ENCODE results near the gene GINS2. TPM values are rescaled to one million over a fixed set of nuclear protein-coding genes. Genes with fewer than 3 reads are reported as not detected.

GINS2 gene
- total RNA-seq, 1 donor from 2014 or later: 6.1 TPM

DNA sequence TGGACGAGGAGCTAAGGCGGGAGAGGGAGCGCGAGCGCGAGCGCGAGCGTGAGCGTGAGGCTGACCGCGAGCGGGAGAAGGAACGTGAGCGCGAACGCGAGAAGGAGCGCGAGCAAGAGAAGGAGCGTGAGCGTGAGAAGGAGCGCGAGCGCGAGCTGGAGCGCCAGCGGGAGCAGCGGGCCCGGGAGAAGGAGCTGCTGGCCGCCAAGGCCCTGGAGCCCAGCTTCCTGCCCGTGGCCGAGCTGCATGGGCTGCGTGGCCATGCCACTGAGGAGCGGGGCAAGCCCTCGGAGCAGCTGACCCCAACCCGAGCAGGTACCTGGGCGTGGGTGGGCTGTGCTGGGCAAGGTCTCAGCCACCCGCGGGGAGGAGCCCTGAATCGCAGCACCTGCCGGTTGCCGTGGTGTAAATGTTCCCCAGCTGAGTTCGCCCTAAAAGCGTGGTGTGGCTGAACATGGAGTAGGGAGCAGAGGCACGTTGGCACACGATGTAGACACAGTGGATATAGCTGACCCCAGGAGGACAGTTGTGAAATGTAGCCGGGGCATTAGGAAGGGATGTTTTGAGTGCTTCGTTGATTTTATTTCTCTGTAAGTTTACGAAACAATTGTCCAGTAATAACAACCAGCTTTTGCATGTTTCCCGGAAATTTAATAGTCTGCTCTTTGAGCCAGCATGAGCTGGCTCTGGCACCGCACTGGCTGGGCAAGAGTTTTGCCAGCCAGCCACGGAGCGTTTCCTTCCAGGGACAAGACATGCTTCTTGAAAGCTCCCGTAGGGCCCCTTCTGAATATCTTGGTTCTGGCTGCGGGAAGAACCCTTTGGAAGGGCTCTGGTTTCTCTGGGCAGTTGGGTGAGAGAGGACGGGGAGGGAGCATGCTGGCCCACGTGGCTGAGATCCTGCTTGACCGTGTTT is 32.1 kb downstream of the GINS2 start:
- DNase-seq (ENCODE audit: extremely low read depth, low read depth, low spot score): no peak

DNA sequence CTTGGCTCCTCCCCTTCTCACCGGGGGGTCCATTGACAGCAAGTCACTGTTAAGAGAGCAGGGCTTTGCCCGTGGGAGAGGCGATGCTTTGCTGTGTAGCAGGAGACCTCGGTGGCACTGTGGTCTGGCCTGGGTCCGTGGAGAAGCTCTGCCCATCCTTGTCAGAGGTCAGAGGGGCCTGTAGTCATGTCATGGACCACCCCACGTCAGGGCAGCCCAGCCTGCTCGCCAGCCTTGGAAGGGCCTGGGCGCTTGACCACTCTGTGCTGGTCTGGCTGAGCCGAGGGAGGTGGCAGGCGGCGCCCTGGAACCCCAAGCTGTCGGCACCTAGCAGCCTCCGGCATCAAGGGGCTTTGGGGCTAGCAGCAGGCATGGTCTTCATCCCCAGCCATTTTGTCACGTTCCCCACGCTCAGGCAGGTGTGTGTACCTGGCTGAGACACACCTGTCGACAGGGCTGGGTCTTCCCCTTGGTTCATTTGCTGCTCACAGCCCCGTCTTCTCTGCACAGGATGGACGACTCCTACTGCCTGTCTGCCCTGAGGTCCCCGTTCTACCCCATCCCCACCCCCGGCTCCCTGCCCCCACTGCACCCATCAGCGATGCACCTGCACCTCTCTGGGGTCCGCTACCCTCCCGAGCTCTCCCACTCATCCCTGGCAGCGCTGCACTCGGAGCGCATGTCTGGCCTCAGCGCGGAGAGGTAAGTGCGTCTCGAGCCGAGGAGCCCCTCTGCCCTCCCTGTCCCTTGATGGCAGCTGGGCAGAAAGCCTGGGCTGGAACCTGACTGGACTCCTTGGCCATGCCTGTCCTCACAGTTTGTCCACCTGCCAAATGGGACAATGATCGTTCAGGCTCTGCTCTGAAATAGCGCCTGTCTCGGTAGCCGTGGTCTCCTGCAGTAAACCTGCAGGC is 33.3 kb downstream of the GINS2 start:
- DNase-seq (ENCODE audit: extremely low read depth, low read depth, low spot score): no peak

DNA sequence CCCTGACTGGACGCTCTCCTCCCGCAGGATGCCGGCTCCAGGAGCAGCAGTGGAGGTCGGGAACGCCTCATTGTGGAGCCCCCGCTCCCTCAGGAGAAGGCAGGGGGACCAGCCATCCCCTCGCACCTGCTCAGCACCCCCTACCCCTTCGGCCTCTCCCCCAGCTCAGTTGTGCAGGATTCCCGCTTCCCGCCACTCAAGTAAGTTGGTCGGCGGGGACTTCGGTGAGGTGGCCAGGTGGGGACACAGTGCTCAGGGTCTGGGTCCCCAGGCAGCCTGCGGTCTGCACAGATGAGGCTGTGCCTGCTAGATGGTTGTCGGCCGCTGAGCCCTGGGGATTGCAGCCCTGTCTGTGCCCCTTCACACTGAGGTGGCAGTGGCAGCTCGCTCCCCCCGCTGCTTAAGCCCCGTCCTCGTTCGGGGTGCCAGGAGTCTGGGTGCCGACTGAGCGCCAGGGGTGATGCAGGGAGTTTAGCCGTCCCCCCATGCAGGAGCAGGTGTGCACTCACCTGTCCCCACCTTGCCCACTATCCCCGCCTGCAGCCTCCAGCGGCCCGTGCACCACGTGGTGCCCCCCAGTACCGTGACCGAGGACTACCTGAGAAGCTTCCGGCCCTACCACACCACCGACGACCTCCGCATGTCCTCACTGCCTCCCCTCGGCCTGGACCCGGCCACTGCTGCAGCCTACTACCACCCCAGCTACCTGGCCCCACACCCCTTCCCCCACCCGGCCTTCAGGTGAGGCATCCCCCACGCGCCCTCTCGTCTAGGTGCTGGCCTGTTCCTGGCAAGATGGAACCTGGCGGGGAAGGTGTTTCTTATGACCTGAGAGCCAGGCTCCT is 34.3 kb downstream of the GINS2 start:
- no peak for DNase-seq (ENCODE audit: extremely low read depth, low read depth, low spot score)

DNA sequence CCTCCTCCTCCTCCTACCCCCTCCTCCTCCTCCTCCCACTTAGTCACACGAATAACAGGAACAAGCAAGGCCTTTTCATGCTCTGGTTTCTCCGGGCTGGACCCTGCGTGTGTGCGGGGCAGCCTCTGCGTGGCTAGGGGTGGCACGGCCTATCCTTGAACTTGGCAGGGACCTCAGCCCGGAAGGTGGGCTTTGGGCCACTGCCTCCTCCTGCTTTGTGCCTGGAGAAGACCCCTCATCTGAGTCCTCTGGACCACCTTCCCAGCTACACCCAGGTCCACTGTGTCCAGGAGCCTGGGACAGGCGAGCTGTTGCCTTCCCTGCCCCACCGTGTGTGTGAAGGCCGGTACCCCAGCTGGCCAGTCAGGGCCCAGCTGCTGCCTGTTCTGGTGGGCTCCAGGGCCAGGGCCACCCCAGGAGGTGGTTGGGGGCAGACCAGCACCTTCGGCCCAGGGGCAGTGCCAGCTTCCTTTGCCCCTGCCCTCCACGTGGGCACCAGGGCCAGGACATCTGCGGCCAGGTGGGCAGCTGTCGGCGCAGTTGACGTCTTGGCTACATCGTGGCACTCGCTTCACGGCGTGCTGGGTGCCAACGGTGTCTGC is 35.4 kb downstream of the GINS2 start:
- DNase-seq (ENCODE audit: extremely low read depth, low read depth, low spot score): no peak

DNA sequence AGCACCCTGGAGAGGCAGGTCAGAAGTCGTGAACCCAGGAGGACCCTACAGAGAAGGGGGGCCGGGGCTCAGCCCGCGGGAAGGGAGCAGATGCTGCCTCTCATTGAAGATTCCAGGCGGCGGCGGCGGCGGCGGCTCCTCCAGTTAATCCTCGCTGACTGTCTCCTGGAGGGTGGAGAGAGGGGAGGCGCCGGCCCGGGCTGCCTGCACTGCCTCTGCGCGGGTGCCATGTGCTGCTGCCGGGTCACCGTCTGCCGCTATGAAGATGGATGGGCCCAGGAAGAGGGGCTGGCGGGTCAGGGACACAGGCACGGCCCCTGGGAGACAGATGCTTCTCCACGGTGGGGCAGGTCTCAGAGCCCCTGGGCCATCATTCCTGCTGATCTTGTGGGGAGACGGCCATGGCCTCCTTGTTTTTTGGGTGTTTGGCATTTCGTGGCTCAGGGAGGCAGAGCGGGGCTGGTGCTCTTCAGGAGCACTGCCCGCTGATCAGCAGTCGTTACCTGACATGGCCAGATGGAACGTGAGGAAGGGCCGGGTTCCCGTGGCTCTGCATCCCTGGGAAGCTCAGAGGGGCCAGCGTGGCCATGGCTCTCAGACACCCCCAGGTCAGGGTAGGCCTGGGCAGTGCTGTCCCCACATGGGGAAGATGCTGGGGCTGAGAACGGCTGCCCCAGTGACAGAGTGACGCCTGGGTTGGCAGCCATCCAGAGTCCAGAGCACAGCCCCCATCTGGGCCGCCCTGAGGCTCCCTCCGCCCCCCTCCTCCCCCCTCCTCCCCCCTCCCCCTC is 36.1 kb downstream of the GINS2 start:
- DNase-seq (ENCODE audit: extremely low read depth, low read depth, low spot score): no peak

DNA sequence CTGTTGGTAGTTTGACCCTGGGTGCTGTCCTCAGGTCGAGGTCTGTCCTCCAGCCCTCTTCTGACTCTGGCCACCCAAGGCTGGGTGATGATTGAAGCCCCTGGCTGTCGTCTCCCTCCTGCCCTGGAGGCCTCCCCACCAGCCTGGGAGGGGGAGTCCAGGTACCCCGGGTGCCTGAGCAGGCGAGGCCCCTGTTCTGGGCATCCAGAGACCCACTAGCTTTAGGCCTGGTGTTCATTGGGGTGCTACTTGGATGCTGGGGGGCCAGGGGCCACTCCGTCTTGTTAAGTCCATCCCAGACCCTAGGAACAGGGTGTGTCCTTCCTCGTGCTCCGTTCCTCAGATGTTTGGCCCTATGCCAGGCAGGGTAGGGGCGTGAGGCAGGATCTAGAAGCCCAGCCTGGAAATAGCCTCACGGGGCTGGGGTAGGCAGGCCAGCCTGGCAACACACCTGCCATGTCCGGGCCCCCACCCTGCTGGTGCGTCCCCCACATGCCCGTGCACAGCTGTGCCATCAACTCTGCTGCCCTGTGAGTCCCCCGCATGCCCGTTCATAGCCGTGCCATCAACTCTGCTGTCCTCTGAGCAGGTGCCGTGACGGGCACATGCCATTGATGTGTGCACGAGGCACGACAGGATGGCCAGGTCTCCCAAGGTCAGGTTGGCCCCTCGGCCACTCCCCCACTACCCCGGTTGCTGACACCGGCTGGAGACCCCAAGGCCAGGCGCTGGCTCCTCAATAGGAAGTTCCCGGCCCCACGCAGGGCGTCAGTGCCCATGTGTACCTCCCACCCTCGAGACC is 36.9 kb downstream of the GINS2 start:
- no peak for DNase-seq (ENCODE audit: extremely low read depth, low read depth, low spot score)

DNA sequence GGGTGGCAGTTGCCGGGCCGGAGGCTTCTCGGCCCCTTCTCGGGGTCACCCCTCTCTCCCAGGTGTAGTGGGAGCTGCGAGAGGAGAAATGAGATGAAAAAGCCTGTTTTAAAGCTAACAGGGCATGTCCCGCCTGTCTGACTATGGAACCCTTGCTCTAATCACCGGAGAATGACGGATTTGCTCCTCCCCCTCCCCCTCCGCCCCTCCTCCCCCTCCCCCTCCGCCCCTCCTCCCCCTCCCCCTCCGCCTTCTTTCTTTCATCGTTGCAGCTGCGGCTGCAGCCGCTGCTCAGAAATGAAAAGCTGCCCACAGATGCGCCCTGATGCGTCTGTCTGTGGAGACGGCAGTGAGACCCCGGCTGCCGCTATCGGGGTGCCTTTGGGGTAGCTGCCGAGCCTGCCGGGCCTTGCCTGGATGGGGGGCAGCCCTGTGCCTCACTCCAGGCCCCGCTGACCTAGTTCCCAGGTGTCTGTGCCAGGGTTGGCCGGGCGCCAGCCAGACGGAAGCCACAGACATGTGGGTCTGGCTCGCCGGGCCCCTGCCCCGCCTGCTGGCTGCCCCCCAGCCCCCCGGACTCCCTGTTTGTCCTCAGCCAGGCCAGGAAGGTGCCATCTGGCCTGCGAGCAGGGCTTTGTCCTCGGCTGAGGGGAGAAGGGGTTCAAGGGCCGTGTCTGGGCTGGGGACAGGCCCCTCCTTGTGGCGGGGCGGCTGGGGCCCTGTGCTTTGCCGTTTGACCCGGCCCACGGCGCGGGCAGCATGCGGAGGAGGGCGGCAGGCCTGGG is 37.7 kb downstream of the GINS2 start:
- DNase-seq (ENCODE audit: extremely low read depth, low read depth, low spot score): no peak

DNA sequence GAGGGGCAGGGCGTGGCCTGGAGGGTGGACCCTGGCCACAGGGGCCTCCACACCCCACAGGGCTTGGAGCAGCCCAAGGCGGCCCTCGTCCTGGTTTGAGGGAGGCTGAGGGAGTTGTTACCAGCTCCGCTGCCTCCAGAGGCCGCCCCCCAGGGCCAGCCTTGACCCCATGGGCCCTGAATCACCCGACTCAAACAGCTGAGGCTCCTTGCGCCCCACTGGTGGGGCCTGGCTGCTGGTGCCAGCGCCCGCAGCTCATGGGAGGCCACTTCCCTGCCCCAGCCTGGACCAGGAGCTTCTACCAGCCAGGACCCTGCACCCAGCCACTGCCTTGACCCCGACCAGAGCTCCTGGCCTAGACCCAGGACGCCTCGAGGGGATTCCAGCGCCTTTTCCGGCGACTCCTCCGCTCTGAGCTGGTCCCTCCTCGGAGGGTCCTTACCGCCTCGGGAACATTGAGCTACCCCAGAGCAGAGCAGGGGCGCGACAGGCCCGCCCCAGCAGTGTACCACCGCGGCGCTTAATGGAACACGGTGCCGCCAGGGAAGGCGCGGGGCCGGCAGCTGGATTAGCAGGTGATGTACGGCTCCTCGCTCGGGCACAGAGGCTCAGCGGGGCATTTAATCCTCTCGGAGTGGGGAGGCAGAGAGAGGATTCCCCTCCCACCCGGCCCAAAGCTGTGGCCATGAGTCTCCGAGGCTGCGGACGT is 38.5 kb downstream of the GINS2 start:
- no peak for DNase-seq (ENCODE audit: extremely low read depth, low read depth, low spot score)

DNA sequence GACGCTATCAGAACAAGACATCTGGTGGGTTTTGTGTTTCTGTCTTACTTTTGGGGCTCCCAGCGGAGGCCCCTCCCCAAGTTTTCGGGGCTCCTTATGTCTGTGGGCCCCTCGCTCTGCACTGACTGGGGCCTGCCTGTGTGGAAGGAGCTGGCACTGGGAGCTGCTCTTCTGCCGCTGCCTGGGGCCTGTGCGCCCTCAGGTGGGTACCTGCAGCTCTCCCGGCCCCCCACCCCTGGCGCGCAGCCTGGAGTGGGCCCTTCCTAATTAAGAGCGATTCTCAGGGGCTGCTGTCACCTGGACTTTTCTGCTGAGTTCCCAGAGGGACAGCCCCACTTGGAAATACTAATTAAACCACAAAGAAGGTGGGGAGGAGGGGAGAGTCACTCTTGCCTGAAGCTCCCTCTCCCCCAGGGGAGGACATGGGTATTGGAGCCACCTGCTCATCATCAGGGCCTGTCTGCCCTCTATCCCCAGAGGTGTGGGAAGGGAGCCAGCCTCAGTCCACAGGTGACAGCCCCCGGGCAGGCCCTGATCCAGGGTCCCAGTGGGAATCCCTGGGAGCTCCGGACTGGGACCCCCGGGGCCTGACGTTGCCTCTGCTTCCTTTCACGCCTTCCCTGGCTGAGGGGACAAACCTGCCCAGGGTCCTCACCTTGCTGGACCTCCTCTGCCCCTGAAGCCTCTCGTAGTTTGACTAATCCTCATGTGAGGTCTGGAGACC is 39.2 kb downstream of the GINS2 start:
- DNase-seq (ENCODE audit: extremely low read depth, low read depth, low spot score): no peak

DNA sequence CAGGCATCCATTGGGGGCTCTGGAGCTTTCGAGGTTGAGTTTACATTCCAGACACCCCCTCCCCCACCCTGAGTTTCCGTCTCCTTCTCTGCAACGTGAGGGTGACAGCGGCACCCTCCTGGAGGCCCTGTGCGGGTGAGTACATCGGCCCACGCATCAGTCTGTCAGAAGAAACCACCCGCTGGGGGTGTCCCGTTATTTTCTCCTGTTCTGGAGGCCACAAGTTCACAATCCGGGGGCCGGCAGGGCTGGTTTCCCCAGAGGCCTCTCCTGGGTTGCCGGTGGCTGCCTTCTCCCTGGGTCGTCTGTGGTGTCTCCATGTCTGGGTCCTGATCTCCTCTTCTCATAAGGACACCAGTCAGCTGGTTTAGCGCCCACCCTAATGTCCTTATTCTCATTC is 39.9 kb downstream of the GINS2 start:
- no peak for DNase-seq (ENCODE audit: extremely low read depth, low read depth, low spot score)

DNA sequence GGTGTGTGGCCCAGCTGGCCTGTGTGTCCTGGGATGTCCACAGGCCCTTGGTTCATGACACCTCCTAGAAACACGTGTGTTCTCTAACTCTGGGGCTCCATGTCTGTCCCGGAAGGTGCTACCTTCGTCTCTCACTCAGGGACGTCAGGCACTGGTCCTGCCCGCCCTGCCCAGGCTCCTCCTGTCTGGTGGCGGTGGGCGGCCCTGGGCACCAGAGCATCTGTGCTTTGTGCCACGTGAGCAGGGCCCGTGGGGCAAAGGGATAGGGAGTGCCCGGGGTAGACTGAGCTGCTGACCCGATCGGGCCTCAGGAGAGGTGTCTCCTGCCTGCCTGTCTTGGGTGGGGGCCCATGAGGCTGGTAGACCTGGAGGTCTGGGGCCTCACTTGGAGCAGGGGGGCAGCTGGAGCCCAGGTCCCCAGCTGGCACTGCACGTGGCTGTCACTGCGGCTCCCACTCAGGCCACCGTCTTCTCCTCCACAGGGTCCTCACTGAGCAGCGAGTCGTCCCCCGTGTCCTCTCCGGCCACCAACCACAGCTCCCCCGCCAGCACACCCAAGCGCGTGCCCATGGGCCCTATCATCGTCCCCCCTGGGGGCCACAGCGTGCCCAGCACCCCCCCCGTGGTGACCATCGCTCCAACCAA is 40.6 kb downstream of the GINS2 start:
- DNase-seq (ENCODE audit: extremely low read depth, low read depth, low spot score): no peak

DNA sequence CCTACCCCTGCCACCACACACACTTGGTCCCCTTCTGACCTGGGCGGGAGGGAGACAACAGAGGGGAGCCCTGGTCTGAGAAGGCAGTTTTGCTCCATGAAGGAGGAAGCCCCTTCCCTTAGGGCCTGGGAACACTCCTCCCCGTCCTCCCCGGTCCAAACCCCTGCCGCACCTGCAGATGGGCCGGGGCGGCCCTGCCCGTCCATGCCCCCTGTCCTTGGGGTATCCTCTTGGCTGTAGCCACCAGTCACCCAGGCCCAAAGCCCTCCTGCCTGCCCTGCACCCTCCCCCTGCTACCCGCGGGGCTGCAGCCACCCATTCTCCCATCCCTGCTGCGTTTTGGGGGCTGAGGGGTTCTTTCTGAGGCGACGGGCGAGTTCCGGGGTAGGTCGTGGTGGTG is 41.8 kb downstream of the GINS2 start:
- no peak for DNase-seq (ENCODE audit: extremely low read depth, low read depth, low spot score)

DNA sequence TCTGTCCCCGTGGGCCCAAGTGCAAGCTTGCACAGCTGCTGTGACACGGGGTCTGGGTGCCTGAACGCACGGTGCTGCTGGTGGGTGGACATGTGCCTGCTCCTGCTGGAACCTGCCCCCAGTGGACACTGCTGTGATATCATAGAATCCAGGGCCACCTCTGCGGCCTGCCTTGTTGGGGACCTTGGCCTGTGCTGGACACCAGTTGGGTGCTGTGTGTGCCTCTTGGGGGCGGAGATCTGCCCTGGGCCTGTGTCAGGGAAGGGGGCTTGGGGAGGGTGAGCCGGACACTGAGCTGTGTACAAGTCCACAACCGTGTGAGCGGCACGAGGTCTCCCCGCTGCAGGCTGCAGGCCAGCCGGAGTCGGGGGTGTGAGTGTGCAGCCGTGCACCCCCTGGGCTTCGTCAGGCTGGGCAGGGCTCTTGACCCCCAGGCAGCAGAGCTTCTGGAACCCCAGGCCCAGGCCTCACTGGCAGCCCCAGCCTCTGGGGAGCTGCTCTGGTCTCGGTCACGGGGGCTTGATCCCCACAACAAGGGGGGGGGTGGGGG is 42.3 kb downstream of the GINS2 start:
- DNase-seq (ENCODE audit: extremely low read depth, low read depth, low spot score): no peak

DNA sequence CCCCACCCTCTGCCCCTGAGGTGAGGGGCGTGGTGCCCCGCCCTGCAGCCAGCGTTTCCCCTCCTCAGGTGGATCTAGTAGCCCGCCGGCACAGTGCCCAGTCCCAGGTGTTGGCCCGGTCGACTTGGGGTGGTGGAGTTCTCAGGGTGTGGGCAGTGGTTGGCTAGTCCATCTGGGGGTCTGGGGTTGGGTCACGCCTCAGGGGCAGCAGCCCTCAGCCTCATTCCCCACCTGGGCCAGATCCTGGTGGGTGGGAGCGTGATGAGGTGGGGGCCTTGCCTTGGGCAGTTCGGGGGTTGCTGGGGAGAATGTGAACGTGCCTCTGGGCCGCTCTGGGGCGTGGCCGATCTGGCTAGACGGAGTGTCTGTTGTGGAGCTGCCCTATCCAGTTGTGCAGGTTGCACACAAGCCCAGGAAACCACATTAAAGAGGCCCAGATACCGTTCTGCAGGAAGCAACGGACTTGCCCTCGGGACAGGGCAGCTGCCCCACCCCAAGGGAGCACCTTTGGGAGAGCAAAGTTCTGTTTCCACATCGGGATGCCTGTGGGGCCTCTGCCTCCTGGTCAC is 43.6 kb downstream of the GINS2 start:
- DNase-seq (ENCODE audit: extremely low read depth, low read depth, low spot score): no peak

DNA sequence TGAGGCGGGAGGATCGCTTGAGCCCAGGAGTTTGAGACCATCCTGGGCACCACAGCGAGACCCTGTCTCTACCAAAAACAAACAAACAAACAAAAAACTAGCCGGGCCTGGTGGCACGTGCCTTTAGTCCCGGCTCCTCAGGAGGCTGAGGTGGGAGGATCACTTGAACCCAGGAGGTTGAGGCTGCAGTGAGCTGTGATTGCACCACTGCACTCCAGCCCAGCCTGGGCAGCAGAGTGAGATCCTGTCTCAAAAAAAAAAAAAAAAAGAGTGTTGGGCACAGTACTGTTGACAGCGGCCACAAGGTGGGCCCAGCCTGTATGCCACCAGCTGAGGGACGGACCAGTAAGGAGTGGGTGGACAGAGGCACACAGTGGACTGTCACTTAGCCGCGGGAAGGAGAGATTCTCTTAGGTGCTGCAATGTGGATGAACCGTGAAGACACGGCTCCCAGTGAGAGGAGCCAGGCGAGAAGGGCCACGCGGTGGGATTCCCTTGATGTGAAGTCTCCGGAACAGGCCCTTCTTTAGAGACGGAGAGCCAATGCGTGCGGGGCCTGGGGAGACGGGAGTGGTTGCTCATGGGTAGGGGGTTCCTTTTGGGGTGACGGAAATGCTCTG is 44.6 kb downstream of the GINS2 start:
- no peak for DNase-seq (ENCODE audit: extremely low read depth, low read depth, low spot score)

Measured in glomerular endothelial cell (primary cell).